Heart left ventricle (tissue), 16 donors: Measurements from ENCODE around the gene MGAT5. TPM values are rescaled to one million over a fixed set of nuclear protein-coding genes. Genes with fewer than 3 reads are reported as not detected.

ENCODE experiments used
- ATAC-seq, 4 donors: fragments of 200-7000 bp; cut with Tn5 transposase; one replicate each; pipeline ENCODE4 v1.9.1; 2020 to 2022; ENCODE audit warnings: moderate library complexity in 4 of 4, mild to moderate bottlenecking in 3 of 4, moderate number of reproducible peaks in 1 of 4
- DNase-seq, 5 donors: peaks; one replicate each; pipeline ENCODE4 v3.0.0-alpha.2; 2020
- H3K27ac ChIP-seq, 12 donors: fragments of 200-600 bp; sonication (generic) in 4 of 12; one replicate each; pipeline versions ENCODE4 v1.5.0 to v1.8.0; 2016 to 2022; ENCODE audit warnings: mild to moderate bottlenecking in 2 of 12
- H3K27me3 ChIP-seq, 9 donors: fragments of 200-600 bp; sonication (generic) in 2 of 9; one replicate each; pipeline versions ENCODE4 v1.5.1 to v1.8.0; 2016 to 2022; ENCODE audit warnings: mild to moderate bottlenecking in 3 of 9
- H3K36me3 ChIP-seq, 9 donors: fragments of 200-600 bp; sonication (generic) in 2 of 9; one replicate each; pipeline versions ENCODE4 v1.5.0 to v1.8.0; 2018 to 2022; ENCODE audit warnings: mild to moderate bottlenecking in 2 of 9
- H3K4me1 ChIP-seq, 12 donors: fragments of 200-600 bp; sonication (generic) in 4 of 12; one replicate each; pipeline versions ENCODE4 v1.5.0 to v1.8.0; 2016 to 2022; ENCODE audit warnings: mild to moderate bottlenecking in 3 of 12
- H3K4me3 ChIP-seq, 12 donors: fragments of 200-600 bp; sonication (generic) in 4 of 12; one replicate each; pipeline versions ENCODE4 v1.5.0 to v1.8.0; 2017 to 2022; ENCODE audit warnings: mild to moderate bottlenecking in 9 of 12, moderate library complexity in 4 of 12
- H3K9me3 ChIP-seq, 12 donors: fragments of 200-600 bp; sonication (generic) in 4 of 12; one replicate each; pipeline versions ENCODE4 v1.5.0 to v1.8.0; 2016 to 2022; ENCODE audit warnings: mild to moderate bottlenecking in 1 of 12
- CTCF ChIP-seq, 12 donors: fragments of 200-600 bp; sonication (generic) in 4 of 12; IDR thresholded peaks; one replicate each; pipeline versions ENCODE4 v1.5.0 to v1.8.0; 2018 to 2022; ENCODE audit warnings: antibody characterized with exemption in 12 of 12, mild to moderate bottlenecking in 5 of 12
- POLR2A ChIP-seq, 2 donors: fragments of 450-650 bp; IDR thresholded peaks; one replicate each; pipeline ENCODE4 v1.6.1; 2017; ENCODE audit warnings: antibody characterized with exemption in 2 of 2, mild to moderate bottlenecking in 2 of 2, moderate library complexity in 2 of 2
- WGBS, 4 donors: extraction: QIAGEN DNeasy Blood & Tissue Kit in 2 of 4; methylation state at CpG; one replicate each; pipeline versions ENCODE4 v1.1.5 to v1.1.7; 2013 to 2018; 5-methylcytosine and 5-hydroxymethylcytosine counted together
- intact Hi-C, 10 donors: fragments of 100-400 bp; cut with DNase I; formaldehyde crosslinking; loops; one replicate each; pipeline versions ENCODE4 v1.11.1 to v1.14.2; 2022
- polyA plus RNA-seq, 2 donors: library from polyadenylated mRNA; stranded (reverse); fragments of 200-250 nt; gene quantifications; one replicate each; pipeline ENCODE4 v1.2.3, GENCODE V29; 2013
- total RNA-seq, 9 donors: library from RNA; depleted of rRNA in 2 of 9; stranded (reverse); fragments of >200 nt in 2 of 9; fragmentation: NEBNext Ultra II Directional in 3 of 9; extraction: Animal tissue kit (Norgen Biotek cat#: 25700) in 3 of 9; gene quantifications; one replicate each; pipeline versions ENCODE4 v1.1.0 to v1.2.4, GENCODE V29; 2016 to 2023
- donor health status: ischemic (EF 13 %, LVEDD 7.1; RV severe dilation, severe dysfunction).
- donor health status: healthy with polysubstance abuse.
- donor health status: DM: no; HTN: yes; CAD: no.
- donor health status: DM: no; HTN: no; CAD: no.
- donor health status: ischemic (EF 25% LVEDD 6.9; RV normal size, moderate dysfunction).
- donor health status: ischemic (EF 25% LVEDD 5.7; RV mildly dilated, moderate dysfunction).
- donor health status: healthy.
- donor health status: DM: yes; HTN: yes; CAD: no.
- donor health status: ischemic (EF 35%, LVEDD 5.7; RV mildly dilated, moderate dysfunction).
- donor health status: nonischemic (EF 11% LVEDD 7.7; RV severe dilation, severe dysfunction).
- donor health status: DM: yes; HTN: yes; CAD: no.
- donor health status: PGD.
- donor health status: ischemic (EF 29% LVEDD 5.4; RV normal size, mild dysfunction).
- donor health status: nonischemic (EF 23%, LVEDD 6.1; RV moderate dilation, normal function).

Gene MGAT5
- total and polyA plus RNA-seq, 11 donors, result 9.7 to 116 (median 79.3) TPM

- H3K36me3 ChIP-seq, result peaks cover 0 to 21% (median 13%) of the 10 kb centered on the region in 9 donors
- WGBS, 4 donors, result 85 to 94% (median 89%) methylated on average over 2 of the region's 2 CpGs
- H3K4me1 ChIP-seq, result peaks cover 19 to 80% (median 60%) of the 10 kb centered on the region in 12 donors
- no peak overlapping the region for H3K4me3 ChIP-seq
- H3K27ac ChIP-seq, result peak overlapping the region in 1 of 12 donors; percentile 90
- TF ChIP-seq CTCF (IDR thresholded peaks at IDR 0.05) (no peak), POLR2A (IDR thresholded peaks at IDR 0.05) (no peak)
- no peaks in the 10 kb centered on the region for H3K9me3 ChIP-seq
- ATAC-seq, result no peak
- no peak for DNase-seq
- intact Hi-C loops, result loop anchor here in 2 of 10 donors (5.0 kb wide), 2 partner anchors 105 to 145 kb away; no protein-coding TSS in a partner anchor
- no peaks in the 10 kb centered on the region for H3K27me3 ChIP-seq
Measured at GRCh38 chr2:134256956-134257355, 3.1 kb downstream of the MGAT5 start.

GRCh38 chr2:134257509-134257908 lies 3.6 kb downstream of the MGAT5 start:
- Histone ChIP-seq H3K4me1 (peaks cover 19 to 80% (median 66%) of the 10 kb centered on the region in 12 donors), H3K27ac (peak overlapping the region in 3 of 12 donors; percentile 19 to 90 (median 79)), H3K9me3 (no peaks in the 10 kb centered on the region), H3K4me3 (no peak overlapping the region), H3K36me3 (peaks cover 0 to 21% (median 13%) of the 10 kb centered on the region in 9 donors), H3K27me3 (no peaks in the 10 kb centered on the region)
- ATAC-seq (no peak), DNase-seq (no peak)
- intact Hi-C loops, result loop anchor here in 2 of 10 donors (5.0 kb wide), 2 partner anchors 105 to 145 kb away; no protein-coding TSS in a partner anchor
- TF ChIP-seq POLR2A (IDR thresholded peaks at IDR 0.05) (no peak), CTCF (IDR thresholded peaks at IDR 0.05) (no peak)

- no peak for TF ChIP-seq POLR2A (IDR thresholded peaks at IDR 0.05)
- TF ChIP-seq CTCF (IDR thresholded peaks at IDR 0.05), result no peak
- Histone ChIP-seq H3K27ac (peak overlapping the region; percentile 47 to 90 (median 80)), H3K27me3 (no peaks in the 10 kb centered on the region), H3K9me3 (no peaks in the 10 kb centered on the region), H3K36me3 (peaks cover 0 to 21% (median 13%) of the 10 kb centered on the region in 9 donors), H3K4me3 (no peak overlapping the region), H3K4me1 (peaks cover 17 to 80% (median 69%) of the 10 kb centered on the region in 12 donors)
- ATAC-seq (no peak), DNase-seq (no peak)
- intact Hi-C loops, result loop anchor here in 2 of 10 donors (2.0 to 5.0 kb wide), 3 partner anchors 104 to 144 kb away; no protein-coding TSS in a partner anchor
- 83 to 90% (median 87%) methylated on average over 7 of the region's 7 CpGs for WGBS, 4 donors
Measured at GRCh38 chr2:134257965-134258683, 4.3 kb downstream of the MGAT5 start.

- ATAC-seq (peak; percentile 79 to 93 (median 84)), DNase-seq (peak in 3 of 5 donors; percentile 46 to 81 (median 58))
- H3K4me1 ChIP-seq, result peaks cover 16 to 79% (median 67%) of the 10 kb centered on the region in 12 donors
- no peaks in the 10 kb centered on the region for H3K9me3 ChIP-seq
- H3K27ac ChIP-seq, result peak overlapping the region; percentile 47 to 90 (median 80)
- intact Hi-C loops, result loop anchor here in 2 of 10 donors (2.0 to 5.0 kb wide), 3 partner anchors 103 to 143 kb away; no protein-coding TSS in a partner anchor
- no peak overlapping the region for H3K4me3 ChIP-seq
- WGBS, 4 donors, result 31 to 44% (median 35%) methylated on average over 7 of the region's 7 CpGs
- no peaks in the 10 kb centered on the region for H3K27me3 ChIP-seq
- peaks cover 0 to 21% (median 13%) of the 10 kb centered on the region in 9 donors for H3K36me3 ChIP-seq
- TF ChIP-seq CTCF (IDR thresholded peaks at IDR 0.05), result peak in 6 of 12 donors; percentile 12 to 46 (median 24)
- TF ChIP-seq POLR2A (IDR thresholded peaks at IDR 0.05), result no peak
Measured at GRCh38 chr2:134258684-134259388, 5.0 kb downstream of the MGAT5 start.
